DND-41 (cell line): ENCODE results near the gene SOX5.

Experiments
- CTCF ChIP-seq: IDR thresholded peaks from 2 replicates; pipeline ENCODE4 v1.5.1; 2012; ENCODE audit warnings: borderline replicate concordance, low read length, moderate library complexity, mild to moderate bottlenecking; ENCODE audit not compliant: poor library complexity, severe bottlenecking; ENCODE audit errors: extremely low read depth
- EZH2 ChIP-seq: IDR thresholded peaks from 3 replicates; pipeline ENCODE4 v1.6.1; 2012; ENCODE audit warnings: borderline replicate concordance, low read depth, mild to moderate bottlenecking, moderate library complexity, low read length, inconsistent platforms; ENCODE audit not compliant: severe bottlenecking

GRCh38 chr12:23533699-23534098 is 415.8 kb downstream of the SOX5 start:
- no peak for TF ChIP-seq CTCF
- TF ChIP-seq EZH2, result no peak
